Smooth muscle cell (in vitro differentiated cells): ENCODE measurements around the gene C1orf141. TPM values are rescaled to one million over a fixed set of nuclear protein-coding genes. Genes with fewer than 3 reads are reported as not detected.

Source experiments
- DNase-seq: peaks from one replicate; lab custom pipeline; 2025; ENCODE audit not compliant: unreplicated experiment; lab: John Stamatoyannopoulos, UW
- H2AFZ ChIP-seq: fragments of 200-600 bp; sonication (generic); 2 replicates; pipeline ENCODE4 v1.6.0; 2016; ENCODE audit warnings: antibody characterized with exemption, low read depth, mild to moderate bottlenecking
- H3F3A ChIP-seq: fragments of 200-600 bp; sonication (generic); 2 replicates; pipeline ENCODE4 v1.6.0; 2017; ENCODE audit warnings: antibody characterized with exemption, low read depth
- H3K27ac ChIP-seq: fragments of 200-600 bp; sonication (generic); 2 replicates; pipeline ENCODE4 v1.5.1; 2016; ENCODE audit warnings: low read depth, mild to moderate bottlenecking
- H3K27me3 ChIP-seq: fragments of 200-600 bp; sonication (generic); 2 replicates; pipeline ENCODE4 v1.6.1; 2016; ENCODE audit warnings: low read depth, mild to moderate bottlenecking
- H3K36me3 ChIP-seq: fragments of 200-600 bp; sonication (generic); 2 replicates; pipeline ENCODE4 v1.5.1; 2016; ENCODE audit warnings: low read depth
- H3K4me1 ChIP-seq: fragments of 200-600 bp; sonication (generic); 2 replicates; pipeline ENCODE4 v1.5.1; 2016; ENCODE audit warnings: low read depth
- H3K4me2 ChIP-seq: fragments of 200-600 bp; sonication (generic); 2 replicates; pipeline ENCODE4 v1.6.0; 2016; ENCODE audit warnings: mild to moderate bottlenecking
- H3K4me3 ChIP-seq: fragments of 200-600 bp; sonication (generic); 2 replicates; pipeline ENCODE4 v1.5.1; 2016; ENCODE audit warnings: mild to moderate bottlenecking
- H3K79me2 ChIP-seq: fragments of 200-600 bp; sonication (generic); 2 replicates; pipeline ENCODE4 v1.6.0; 2016; ENCODE audit warnings: low read depth, mild to moderate bottlenecking
- H3K9ac ChIP-seq: fragments of 200-600 bp; sonication (generic); 2 replicates; pipeline ENCODE4 v1.6.0; 2016; ENCODE audit warnings: low read depth
- H3K9me3 ChIP-seq: fragments of 200-600 bp; sonication (generic); replicated peaks from 2 replicates; pipeline ENCODE4 v1.5.1; 2016; ENCODE audit warnings: low read depth
- H4K20me1 ChIP-seq: fragments of 200-600 bp; sonication (generic); 2 replicates; pipeline ENCODE4 v1.6.0; 2016; ENCODE audit warnings: low read depth
- CTCF ChIP-seq: fragments of 200-600 bp; sonication (generic); IDR thresholded peaks from 2 replicates; pipeline ENCODE4 v1.5.1; 2017; ENCODE audit warnings: borderline replicate concordance, mild to moderate bottlenecking, antibody characterized with exemption; ENCODE audit not compliant: insufficient read depth, poor library complexity, severe bottlenecking
- WGBS: methylation state at CpG from one replicate; pipeline ENCODE4 v1.1.7; 2016; ENCODE audit warnings: low lambda C conversion rate; 5-methylcytosine and 5-hydroxymethylcytosine counted together
- polyA plus RNA-seq: library from polyadenylated mRNA; unstranded; fragments of >200 nt; fragmentation: Nextera tagmentation; extraction: Ambion mirVana; gene quantifications from 2 replicates; pipeline ENCODE4 v1.2.1, GENCODE V29; 2016
- total RNA-seq: library from RNA; depleted of rRNA; stranded (reverse); fragments of >200 nt; gene quantifications from 2 replicates; pipeline ENCODE4 v1.2.3, GENCODE V29; 2014

C1orf141 gene
- total and polyA plus RNA-seq, 2 experiments from 2014 or later, result not detected

GRCh38 chr1:67100833-67101232, 33.9 kb downstream of the C1orf141 start:
- no peak for DNase-seq
- Histone ChIP-seq H3K79me2 (no peaks in the 10 kb centered on the region), H3K4me1 (peaks cover 4% of the 10 kb centered on the region), H4K20me1 (no peaks in the 10 kb centered on the region), H3F3A (no peaks in the 10 kb centered on the region), H3K27ac (no peak overlapping the region), H3K27me3 (no peaks in the 10 kb centered on the region), H3K9me3 (no peaks in the 10 kb centered on the region), H3K4me2 (no peak overlapping the region), H3K9ac (no peak overlapping the region), H3K4me3 (no peak overlapping the region), H2AFZ (peak overlapping the region; percentile 70), H3K36me3 (no peaks in the 10 kb centered on the region)
- 59% methylated on average over 3 of the region's 3 CpGs for WGBS
- no peak for TF ChIP-seq CTCF

DNA sequence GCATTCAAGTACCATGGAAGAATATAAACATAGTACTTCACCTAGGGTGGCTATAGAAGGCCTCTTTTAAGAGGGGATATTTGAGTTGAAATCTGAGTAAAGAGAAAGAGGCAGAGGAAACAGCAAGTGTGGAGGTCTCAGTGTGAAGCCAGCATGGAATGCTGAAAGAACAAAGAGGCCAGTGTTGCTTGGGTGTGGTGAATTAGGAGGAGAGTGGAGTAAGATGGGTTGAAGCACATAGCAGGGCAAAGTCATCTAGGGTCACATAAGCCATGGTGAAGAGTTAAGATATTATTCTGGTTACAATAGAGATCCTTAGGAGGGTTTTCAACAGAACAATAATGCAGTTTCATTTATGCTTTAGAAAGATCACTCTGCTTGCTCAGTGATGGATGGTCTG, 37.5 kb downstream of the C1orf141 start:
- Histone ChIP-seq H3K27me3 (no peaks in the 10 kb centered on the region), H3K36me3 (no peaks in the 10 kb centered on the region), H3K79me2 (no peaks in the 10 kb centered on the region), H3K4me1 (peaks cover 4% of the 10 kb centered on the region), H4K20me1 (no peaks in the 10 kb centered on the region), H3K27ac (no peak overlapping the region), H2AFZ (no peak overlapping the region), H3K4me2 (no peak overlapping the region), H3K4me3 (no peak overlapping the region), H3F3A (no peaks in the 10 kb centered on the region), H3K9ac (no peak overlapping the region), H3K9me3 (no peaks in the 10 kb centered on the region)
- no peak for TF ChIP-seq CTCF
- DNase-seq, result no peak

DNA sequence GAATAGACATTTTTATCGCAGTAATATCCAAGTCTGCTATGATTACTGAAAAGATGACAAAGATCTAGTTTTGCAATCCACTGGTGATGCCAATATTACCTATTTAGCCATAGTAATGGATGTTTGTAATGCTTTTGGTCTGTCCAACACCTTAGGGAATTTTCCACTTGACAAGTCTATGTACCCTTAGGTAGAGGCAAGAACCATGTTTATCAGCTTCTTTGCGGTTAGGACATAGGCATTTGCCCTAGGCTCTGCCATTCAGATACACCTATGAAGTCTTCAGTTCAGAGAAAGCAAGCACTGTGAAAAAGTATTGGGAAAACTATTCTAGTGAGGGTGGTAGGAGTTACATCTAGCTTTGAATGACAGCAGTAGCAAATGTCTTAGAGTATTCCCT, 40.6 kb downstream of the C1orf141 start:
- WGBS, result 90% methylated on average over 2 of the region's 2 CpGs
- H3K9ac ChIP-seq, result no peak overlapping the region
- no peaks in the 10 kb centered on the region for H3K36me3 ChIP-seq
- H3K4me3 ChIP-seq, result no peak overlapping the region
- no peaks in the 10 kb centered on the region for H3K27me3 ChIP-seq
- H2AFZ ChIP-seq, result no peak overlapping the region
- no peak overlapping the region for H3K27ac ChIP-seq
- DNase-seq, result no peak
- TF ChIP-seq CTCF, result no peak
- H3F3A ChIP-seq, result no peaks in the 10 kb centered on the region
- no peak overlapping the region for H3K4me2 ChIP-seq
- H4K20me1 ChIP-seq, result no peaks in the 10 kb centered on the region
- H3K4me1 ChIP-seq, result peaks cover 4% of the 10 kb centered on the region
- no peaks in the 10 kb centered on the region for H3K79me2 ChIP-seq
- peaks cover 3% of the 10 kb centered on the region for H3K9me3 ChIP-seq

DNA sequence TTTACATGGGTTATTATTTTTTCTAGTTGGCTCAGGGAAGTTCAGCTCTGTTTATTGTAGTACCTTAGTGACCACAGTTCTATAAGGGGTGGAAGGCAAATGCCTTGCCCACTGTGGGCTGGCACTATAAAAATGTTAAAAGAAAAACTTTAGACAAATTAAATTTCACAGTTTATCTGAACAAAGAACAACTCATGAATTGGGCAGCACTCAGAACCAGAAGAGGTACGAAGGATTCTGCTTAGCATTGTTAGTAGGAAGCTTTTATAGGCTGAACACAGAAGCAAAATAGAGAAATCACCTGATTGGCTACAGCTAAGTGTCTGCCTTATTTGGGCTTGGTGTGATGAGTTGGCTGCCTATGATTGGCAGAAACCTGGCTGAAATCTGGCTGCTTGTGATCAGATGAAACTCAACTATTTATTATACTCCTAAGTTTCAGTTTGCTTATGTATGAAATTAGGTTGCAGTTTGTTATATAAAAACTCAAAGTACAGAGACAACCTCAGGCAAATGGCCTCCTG, 45.0 kb downstream of the C1orf141 start:
- Histone ChIP-seq H3F3A (no peaks in the 10 kb centered on the region), H3K36me3 (no peaks in the 10 kb centered on the region), H3K4me1 (no peaks in the 10 kb centered on the region), H3K4me3 (no peak overlapping the region), H3K4me2 (no peak overlapping the region), H3K9me3 (peaks cover 7% of the 10 kb centered on the region), H2AFZ (no peak overlapping the region), H3K27me3 (no peaks in the 10 kb centered on the region), H3K27ac (no peak overlapping the region), H4K20me1 (no peaks in the 10 kb centered on the region), H3K9ac (no peak overlapping the region), H3K79me2 (no peaks in the 10 kb centered on the region)
- TF ChIP-seq CTCF, result no peak
- no peak for DNase-seq
- WGBS, result 92% methylated on average over 1 of the region's 1 CpG
